Left renal pelvis (tissue), 4 donors: ENCODE data around the gene FITM1. TPM values are rescaled to one million over a fixed set of nuclear protein-coding genes. Genes with fewer than 3 reads are reported as not detected.
"Not testable (repeated sequence)": the region's sequence is repeated elsewhere in the genome, so short reads cannot be mapped to it uniquely, and the experiment has no call there.

Source experiments
- DNase-seq, 4 donors: peaks; one replicate each; pipeline ENCODE4 v3.0.0-alpha.2; 2013; ENCODE audit warnings: low read depth in 4 of 4, low spot score in 3 of 4
- polyA plus RNA-seq, 4 donors: library from polyadenylated mRNA; unstranded; fragments of 120-200 nt; gene quantifications; one replicate each; pipeline ENCODE4 v1.2.1, GENCODE V29; 2013; ENCODE audit not compliant: insufficient read length in 4 of 4

Gene FITM1
- polyA plus RNA-seq, 4 donors = 0.55 to 1.6 (median 0.79) TPM

DNA sequence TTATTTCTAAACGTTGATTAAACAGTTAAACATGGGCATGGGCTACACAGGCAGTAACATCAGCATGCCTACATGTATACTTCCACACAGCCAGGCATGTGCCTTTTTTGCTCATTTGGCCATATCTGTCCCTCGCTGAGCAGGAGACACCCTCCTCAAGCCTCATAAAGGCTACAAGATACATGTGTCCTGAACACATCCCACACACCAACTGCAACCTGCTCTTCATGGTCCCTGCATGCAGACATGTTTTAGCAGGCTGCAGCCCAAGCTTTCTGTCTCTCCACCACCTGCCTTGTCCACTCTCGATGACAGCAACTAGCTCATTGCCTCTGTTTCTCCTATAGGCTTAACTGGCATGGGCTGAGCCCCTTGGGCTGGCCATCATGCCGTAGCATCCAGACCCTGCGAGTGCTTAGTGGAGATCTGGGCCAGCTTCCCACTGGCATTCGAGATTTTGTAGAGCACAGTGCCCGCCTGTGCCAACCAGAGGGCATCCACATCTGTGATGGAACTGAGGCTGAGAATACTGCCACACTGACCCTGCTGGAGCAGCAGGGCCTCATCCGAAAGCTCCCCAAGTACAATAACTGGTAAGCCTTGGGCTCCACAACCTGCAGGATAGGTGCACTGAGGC lies 33.8 kb upstream of the FITM1 start:
- DNase-seq = no peak

DNA sequence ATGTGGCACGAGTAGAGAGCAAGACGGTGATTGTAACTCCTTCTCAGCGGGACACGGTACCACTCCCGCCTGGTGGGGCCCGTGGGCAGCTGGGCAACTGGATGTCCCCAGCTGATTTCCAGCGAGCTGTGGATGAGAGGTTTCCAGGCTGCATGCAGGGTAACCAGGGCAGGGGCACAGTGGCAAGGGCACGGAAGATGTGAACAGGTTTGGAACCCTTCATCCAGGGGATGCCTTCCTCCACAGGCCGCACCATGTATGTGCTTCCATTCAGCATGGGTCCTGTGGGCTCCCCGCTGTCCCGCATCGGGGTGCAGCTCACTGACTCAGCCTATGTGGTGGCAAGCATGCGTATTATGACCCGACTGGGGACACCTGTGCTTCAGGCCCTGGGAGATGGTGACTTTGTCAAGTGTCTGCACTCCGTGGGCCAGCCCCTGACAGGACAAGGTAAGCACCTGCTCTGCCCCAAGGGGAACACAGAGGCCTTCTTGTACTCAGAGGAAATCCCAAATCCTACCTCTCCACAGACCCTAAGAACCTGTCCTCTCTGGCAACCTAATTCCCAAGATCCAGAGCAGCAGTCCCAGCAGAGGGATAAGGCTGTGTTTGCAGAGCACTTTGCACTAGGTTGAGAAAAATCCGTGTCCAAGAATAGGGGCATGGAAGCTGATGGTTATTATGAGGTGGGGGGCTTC lies 32.1 kb upstream of the FITM1 start:
- no peak for DNase-seq

DNA sequence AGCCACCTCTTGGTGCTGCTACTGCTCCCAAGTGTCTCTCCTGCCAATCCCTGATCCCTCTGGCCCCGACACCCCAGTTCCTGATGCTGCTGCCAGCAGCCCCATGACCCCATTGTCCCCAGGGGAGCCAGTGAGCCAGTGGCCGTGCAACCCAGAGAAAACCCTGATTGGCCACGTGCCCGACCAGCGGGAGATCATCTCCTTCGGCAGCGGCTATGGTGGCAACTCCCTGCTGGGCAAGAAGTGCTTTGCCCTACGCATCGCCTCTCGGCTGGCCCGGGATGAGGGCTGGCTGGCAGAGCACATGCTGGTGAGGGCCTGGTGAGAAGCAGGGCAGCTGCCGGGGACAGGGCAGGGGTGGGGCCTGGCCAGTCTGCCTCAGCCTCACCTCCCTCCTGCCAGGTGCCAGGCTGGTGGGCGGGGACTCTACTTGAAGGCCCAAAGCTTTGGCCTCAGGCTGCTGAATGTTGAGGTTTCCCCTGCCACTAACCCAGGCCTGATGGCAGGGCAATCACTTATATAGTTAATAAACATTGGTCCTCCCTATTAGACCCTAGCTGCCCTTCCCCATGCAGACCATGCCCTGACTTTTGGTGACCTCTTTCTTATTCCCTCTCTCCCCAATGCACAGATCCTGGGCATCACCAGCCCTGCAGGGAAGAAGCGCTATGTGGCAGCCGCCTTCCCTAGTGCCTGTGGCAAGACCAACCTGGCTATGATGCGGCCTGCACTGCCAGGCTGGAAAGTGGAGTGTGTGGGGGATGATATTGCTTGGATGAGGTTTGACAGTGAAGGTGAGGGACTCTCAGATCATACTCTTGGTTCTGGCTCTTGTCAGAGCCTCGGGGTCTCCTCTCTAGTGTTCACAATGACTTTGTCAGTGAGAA lies 31.3 kb upstream of the FITM1 start:
- DNase-seq = no peak

DNA sequence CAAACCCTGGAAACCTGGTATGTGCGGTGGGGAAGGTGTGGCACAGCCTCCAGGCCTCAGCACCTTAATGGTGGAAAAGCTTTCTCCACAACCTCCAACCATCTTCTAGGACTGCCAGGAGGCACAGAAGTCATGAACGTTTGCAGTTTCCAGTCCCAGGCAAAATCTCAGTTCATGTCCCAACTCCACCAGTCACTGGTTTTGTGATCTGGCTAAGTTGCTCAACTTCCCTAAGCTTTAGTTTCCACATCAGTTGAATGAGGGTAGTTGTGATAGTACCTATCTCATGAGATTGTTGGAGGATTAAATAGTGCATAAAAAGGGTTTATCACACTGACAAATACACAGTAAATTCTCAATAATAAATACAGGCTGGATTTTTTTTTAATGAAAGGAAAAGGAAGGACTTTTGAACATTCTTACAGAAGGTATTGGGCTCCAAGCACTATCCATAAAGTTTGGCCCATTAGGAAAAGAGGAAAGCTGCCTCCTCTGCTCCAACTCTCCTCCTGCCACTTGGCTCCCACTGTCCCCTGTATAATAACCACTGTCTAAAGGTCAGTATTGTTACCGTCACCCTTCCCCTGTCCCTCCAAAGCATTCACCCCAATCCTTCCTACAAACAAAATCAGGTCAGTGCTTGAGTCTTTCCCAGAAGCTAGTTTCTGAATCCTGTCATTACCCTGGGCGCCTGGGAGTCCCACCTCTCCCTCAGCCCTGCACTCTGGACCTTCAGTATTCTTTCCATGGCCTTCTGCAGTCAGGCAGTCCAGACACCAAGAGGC lies 30.1 kb upstream of the FITM1 start:
- DNase-seq = no peak

DNA sequence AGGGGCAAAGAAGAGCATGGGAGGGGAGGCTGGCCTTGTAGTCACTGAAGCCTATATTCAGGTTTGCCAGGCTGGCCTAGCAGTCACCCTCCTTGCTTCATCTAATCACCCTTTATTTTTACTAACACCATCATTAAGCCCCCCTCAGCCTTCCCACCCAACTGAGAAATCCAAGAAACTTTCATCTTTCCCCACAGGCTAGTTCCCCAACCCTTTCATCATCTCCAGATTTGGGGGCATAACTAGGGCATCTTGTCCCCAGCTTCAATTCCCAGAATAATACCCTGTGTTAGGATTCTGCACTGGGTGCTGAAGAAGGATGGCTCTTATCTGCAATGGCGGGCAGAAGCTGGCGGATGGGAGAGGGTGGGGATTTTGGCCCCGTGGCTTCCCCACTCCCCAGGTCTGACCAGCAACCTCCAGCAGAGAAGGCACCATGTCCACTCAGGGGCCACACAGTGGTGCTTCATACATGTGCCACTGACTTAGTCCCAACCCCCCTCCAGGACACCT lies 29.4 kb upstream of the FITM1 start:
- DNase-seq = no peak

DNA sequence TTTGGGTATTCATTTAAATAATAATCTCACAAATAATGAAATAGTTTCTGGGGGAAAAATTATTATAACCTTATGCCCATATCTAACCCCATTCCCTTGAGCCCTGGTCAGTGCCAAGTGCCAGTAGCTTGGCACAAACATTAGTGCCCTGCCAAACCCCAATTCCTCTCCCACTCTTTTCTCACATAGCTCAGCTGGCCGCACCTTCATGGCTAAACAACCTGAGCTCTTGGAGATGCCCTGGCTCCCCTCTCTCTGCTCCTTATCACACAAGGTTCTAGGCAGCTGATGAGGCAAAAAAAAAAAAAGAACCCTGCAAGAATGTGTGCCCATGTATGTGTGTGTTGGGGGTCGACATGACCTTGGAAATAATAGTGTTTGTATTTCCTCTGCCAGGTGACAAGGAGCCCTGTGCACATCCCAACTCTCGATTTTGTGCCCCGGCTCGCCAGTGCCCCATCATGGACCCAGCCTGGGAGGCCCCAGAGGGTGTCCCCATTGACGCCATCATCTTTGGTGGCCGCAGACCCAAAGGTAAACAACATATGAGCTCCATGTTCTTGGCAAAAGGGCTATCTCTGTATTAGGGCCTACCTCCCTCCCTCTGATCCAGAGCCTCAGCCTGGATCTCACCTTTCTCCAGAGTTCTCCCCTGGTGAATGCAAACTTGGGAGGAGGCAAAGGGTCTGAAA lies 28.0 kb upstream of the FITM1 start:
- DNase-seq = no peak

DNA sequence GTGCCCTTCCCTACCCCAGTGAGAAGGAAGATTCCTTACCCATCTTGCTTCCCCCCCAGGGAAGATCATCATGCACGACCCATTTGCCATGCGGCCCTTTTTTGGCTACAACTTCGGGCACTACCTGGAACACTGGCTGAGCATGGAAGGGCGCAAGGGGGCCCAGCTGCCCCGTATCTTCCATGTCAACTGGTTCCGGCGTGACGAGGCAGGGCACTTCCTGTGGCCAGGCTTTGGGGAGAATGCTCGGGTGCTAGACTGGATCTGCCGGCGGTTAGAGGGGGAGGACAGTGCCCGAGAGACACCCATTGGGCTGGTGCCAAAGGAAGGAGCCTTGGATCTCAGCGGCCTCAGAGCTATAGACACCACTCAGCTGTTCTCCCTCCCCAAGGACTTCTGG lies 27.0 kb upstream of the FITM1 start:
- DNase-seq = no peak

DNA sequence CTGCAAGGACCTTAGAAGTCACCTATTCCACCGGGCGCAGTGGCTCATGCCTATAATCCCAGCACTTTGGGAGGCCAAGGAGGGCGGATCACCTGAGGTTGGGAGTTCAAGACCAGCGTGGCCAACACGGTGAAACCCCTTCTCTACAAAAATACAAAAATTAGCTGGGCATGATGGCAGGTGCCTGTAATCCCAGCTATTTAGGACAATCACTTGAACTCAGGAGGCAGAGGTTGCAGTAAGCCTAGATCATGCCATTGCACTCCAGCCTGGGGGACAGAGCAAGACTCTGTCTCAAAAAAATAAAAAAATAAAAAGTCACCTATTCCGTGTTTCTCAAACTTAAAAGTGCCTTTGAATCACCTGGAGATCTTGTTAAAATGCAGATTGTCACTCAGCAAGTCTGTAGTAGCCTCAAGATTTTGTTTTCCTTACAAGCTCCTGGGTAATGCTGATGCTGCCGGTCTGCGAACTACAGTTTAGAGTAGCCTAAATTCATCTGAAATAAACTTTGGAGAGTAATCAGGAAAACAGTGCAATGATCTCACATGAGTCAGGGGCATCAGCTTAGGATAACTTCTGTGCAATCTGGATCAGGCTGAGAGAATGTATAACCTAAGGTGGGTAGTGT lies 24.7 kb upstream of the FITM1 start:
- not testable (repeated sequence) for DNase-seq

DNA sequence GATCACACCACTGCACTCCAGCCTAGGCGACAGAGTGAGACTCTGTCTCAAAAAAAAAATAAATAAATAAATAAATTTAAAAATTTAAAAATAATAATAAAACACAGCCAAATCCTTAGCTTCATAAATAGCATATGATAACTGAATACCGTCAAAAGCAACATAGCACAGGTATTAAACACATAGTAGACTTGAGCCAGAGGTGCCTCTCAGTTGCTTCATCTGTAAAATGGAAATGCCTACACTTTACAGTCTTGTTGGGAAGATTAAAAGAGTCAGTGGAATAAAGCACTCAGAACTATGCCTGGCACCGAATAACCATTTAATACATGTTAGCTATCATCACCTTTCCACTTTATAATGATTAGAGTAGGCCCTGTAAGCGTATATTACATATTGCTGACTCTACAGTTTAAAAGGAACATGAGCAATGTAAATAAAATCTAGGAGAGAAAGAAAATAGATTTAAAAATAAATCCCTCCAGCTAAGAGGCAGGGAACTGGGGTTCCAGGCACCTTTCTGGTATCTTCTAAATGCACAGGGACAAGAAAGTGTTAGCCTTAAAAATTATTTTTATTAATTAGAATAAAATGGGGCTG lies 23.7 kb upstream of the FITM1 start:
- DNase-seq = no peak

DNA sequence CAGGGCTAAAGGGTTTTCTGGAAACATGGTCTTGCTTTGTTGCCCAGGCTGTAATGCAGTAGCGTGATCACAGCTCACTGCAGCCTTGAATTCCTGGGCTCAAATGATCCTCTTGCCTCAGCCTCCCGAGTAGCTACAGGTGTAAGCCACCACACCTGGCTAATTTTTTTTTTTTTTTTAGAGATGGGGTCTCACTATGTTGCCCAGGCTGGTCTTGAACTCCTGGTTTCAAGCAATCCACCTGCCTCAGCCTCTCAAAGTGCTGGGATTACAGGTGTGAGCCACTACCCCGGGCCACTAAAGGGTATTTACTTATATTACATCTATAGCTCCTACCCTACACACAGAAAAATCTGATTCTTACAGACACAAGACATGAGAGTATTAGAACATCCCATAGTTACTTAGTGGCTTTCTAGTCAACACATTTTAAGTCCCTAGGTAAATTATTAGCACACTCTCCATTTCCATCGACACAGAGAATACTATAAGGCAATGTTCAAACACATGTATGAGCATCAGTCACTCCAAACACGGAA lies 22.1 kb upstream of the FITM1 start:
- DNase-seq = no peak

DNA sequence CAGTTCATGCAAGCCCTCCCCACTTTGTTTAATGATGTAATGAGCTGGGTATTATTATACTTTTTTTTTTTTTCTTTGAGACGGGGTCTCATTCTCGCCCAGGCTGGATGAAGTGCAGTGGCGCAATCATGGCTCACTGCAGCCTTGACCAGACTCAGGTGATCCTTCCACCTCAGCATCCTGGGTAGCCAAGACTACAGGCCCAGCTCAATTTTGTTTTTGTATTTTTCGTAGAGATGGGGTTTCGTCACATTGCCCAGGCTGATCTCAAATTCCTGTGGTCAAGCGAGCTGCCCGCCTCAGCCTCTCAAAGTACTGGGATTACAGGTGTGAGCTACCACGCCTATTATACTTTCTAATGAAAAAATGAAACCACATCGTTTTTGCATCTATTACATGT lies 20.4 kb upstream of the FITM1 start:
- no peak for DNase-seq

DNA sequence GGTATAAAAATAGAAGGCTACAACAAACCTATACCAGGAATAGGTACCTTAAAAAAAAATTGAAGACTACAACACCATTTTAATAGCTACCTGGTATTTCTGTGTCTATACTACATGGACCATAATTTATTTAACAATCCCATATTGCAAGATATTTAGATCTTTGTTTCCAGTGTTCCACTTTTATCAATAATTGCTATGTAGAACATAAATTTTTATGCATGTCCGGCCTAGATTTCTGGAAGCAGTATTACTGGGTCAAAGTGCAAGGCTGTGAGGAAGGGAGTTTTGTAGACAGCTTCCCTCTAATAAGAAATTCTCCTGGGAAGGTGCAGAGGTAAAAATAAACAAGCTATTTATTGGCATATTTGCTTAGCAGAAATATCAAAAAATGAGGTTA lies 19.9 kb upstream of the FITM1 start:
- DNase-seq = no peak

DNA sequence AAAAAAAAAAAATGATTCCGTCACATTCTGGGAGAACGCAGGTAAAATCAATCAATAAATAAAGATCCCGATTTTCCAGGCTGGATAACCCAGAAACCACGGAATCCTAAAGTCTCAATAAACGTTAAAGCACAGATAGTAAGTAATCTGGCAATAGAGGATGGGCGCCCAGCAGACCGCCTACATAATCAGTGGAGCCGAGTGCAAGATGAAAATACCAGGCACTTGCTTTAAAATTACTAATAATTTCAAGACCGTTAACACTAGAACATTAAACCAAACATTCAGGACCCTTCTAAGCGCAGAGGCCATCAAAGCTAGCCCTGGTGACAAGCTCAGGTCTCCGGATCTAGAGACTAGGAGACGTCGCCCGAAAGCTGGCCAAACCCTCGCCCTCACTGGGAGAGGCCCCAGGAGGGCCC lies 17.1 kb upstream of the FITM1 start:
- no peak for DNase-seq

DNA sequence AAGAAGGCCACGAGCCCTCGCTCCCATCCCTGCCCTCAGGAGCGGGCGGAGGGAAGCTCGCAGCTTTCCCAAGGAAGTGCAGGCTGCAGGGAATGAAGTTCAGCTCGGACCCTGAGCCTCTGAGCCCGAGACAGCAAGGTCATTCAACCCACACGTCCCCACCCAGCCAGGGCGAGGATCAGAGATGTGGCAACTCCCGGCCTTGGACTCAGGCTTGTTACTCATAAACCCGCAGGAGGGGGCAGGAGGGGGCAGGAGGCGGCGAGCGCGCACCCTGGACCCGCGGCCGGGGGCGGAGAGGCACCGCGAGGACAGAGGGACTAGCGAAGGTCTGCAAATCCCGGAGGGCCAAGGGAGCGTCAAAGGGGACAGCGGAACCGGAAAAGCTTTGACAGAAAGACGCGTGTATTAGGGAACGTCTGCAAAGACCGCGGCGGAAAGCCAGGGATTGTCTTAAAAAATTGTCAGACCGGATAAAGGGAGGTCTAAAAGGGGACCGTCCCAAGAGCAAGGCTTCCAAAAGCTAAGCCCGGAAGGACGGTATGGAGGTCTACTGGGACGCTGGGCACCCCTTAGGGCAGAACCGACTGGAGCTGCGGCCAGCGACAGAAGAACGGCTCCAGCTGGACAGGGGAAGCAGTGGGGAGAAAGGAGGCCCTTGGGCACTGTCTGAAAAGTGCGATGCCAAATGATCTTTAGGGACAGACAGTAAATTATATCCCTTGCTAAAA lies 16.5 kb upstream of the FITM1 start:
- peak; percentile 70 to 81 (median 76) for DNase-seq

DNA sequence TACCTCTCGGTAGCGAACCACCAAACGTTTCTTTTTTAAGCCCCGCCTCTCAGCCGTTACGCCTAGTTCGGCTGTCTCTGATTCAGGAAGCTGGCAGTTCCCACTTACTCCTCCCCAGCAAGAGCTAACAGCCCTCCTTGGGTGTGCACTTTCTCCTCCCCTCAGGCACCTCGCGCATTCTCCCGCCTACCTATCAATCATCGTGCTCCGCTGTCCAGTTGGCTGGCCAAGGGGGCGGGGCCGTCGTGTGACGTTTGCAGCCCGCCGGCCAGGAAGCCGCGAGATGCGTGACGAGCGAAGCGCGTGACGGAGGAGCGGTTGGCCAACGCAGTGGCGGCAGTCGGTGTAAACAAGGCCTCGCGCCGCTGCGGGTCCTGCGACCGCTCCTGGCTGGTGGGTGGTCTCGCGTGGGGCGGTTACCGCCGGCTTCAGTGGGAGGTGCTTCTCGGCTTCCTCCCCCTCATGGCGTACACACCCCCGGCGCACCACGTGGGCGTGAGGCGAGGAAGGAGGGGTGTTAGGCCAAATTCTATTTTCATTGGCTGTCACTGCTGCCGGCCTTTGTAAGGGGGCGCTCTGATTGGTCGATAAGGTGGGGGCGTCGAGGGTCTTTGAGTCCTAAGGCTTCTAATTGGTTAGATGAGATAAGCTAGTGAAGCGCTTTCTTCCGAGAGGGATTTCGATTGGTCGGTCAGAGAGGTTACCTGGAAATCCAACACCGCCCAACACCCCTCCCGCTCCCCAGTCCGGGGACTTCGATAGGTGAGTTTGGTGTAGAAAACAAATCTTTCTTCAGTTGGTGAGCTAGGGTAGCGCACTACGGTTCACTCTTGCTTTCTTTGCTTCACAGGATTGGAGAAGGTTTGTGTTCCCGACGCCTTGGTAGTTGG lies 15.7 kb upstream of the FITM1 start, which contains the start of the genes DCAF11 and NRL:
TSS of gene DCAF11 (plus strand) at position 246 of the 890 bp plus-strand sequence. CDS start 818 bp downstream, outside the sequence.
TSS of gene NRL (minus strand) at position 418 of the 890 bp plus-strand sequence. CDS start 32,101 bp downstream, outside the sequence.
- DNase-seq = peak; percentile 99

DNA sequence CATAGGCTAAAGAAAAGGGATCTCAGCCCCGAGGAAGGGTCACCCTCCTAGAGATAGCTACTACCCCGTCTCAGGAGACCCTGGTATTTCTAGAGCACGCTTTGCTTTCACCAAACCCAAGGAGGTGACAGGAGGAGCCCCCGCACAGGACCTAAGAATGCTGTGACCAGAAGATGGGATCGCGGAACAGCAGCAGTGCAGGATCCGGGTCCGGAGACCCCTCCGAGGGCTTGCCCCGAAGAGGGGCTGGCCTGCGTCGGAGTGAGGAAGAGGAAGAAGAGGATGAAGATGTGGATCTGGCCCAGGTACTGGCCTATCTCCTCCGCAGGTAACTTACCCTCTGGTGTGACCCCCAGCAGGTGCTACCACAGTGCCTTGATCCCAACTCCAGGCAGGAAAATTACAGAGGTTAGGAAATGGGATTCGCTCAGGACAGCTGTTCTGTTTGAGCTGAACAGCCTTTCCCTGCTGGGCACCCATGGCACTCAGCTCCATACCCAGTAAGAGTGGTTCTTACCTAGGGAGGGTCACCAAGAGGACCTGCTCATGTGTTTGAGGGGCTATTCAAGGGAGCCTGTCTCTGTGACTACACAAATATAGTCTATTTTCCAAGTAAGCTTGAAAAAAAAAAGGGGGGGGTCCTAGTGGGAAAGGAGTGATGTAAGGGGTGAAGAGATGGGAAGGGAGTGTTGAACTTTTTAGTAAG lies 14.9 kb upstream of the FITM1 start:
- no peak for DNase-seq
